Vagina (tissue), 2 donors: ENCODE data around the gene CLPTM1L. TPM values are rescaled to one million over a fixed set of nuclear protein-coding genes. Genes with fewer than 3 reads are reported as not detected.
"Not testable (repeated sequence)": the region's sequence is repeated elsewhere in the genome, so short reads cannot be mapped to it uniquely, and the experiment has no call there.

Experiments
- DNase-seq, 2 donors: peaks; one replicate each; pipeline ENCODE4 v3.0.0-alpha.2; 2017; ENCODE audit errors: extremely low spot score in 2 of 2
- H3K27ac ChIP-seq: fragments of 200-600 bp; sonication (generic); one replicate; pipeline ENCODE4 v1.5.1; 2019
- H3K27me3 ChIP-seq: fragments of 200-600 bp; sonication (generic); one replicate; pipeline ENCODE4 v1.5.1; 2019
- H3K36me3 ChIP-seq, 2 donors: fragments of 200-600 bp; sonication (generic); one replicate each; pipeline ENCODE4 v1.5.1; 2017 to 2019
- H3K4me1 ChIP-seq: fragments of 200-600 bp; sonication (generic); one replicate; pipeline ENCODE4 v1.5.1; 2019
- H3K4me3 ChIP-seq, 2 donors: fragments of 200-600 bp; sonication (generic); 1 replicate in 1 of 2; 2 replicates in 1 of 2; pipeline ENCODE4 v1.5.1; 2016 to 2019
- H3K9me3 ChIP-seq: fragments of 200-600 bp; sonication (generic); one replicate; pipeline ENCODE4 v1.5.1; 2019
- POLR2A ChIP-seq, 2 donors: fragments of 450-650 bp; IDR thresholded peaks; one replicate each; pipeline ENCODE4 v1.6.1; 2017; ENCODE audit warnings: antibody characterized with exemption in 2 of 2, mild to moderate bottlenecking in 2 of 2, moderate library complexity in 2 of 2
- POLR2AphosphoS5 ChIP-seq, 2 donors: sonication (generic); formaldehyde crosslinking; IDR thresholded peaks; one replicate each; pipeline ENCODE4 v1.9.0; 2017; ENCODE audit warnings: antibody characterized with exemption in 2 of 2, mild to moderate bottlenecking in 2 of 2, low read depth in 1 of 2; ENCODE audit not compliant: insufficient read depth in 1 of 2
- intact Hi-C: fragments of 100-400 bp; cut with DNase I; formaldehyde crosslinking; loops from one replicate; pipeline ENCODE4 v1.15.1; 2023
- total RNA-seq: library from RNA; depleted of rRNA; stranded (reverse); fragments of >200 nt; gene quantifications from one replicate; pipeline ENCODE4 v1.2.3, GENCODE V29; 2016
- TF ChIP-seq, protein P1 (sequence below), 3 experiments: fragments of 450-650 bp in 2 of 3; fragments of 200-600 bp in 1 of 3; sonication (generic) in 1 of 3; IDR thresholded peaks; one replicate each; pipeline ENCODE4 v1.5.1; 2017 to 2019; ENCODE audit warnings: antibody characterized with exemption in 3 of 3, mild to moderate bottlenecking in 2 of 3, moderate library complexity in 2 of 3

CLPTM1L gene
- total RNA-seq, 1 donor from 2014 or later: 40.0 TPM

GRCh38 chr5:1364211-1364610, 19.3 kb upstream of the CLPTM1L start:
- DNase-seq: no peak
- Histone ChIP-seq H3K9me3 (no peaks in the 10 kb centered on the region), H3K4me1 (no peaks in the 10 kb centered on the region), H3K36me3 (no peaks in the 10 kb centered on the region), H3K27me3 (no peaks in the 10 kb centered on the region), H3K27ac (no peak overlapping the region), H3K4me3 (no peak overlapping the region)
- intact Hi-C loops: no loop called here
- TF ChIP-seq POLR2AphosphoS5 (IDR thresholded peaks at IDR 0.05; ENCODE audit: insufficient read depth in 1 of 2, low read depth in 1 of 2): no peak
- TF ChIP-seq, protein P1, sequence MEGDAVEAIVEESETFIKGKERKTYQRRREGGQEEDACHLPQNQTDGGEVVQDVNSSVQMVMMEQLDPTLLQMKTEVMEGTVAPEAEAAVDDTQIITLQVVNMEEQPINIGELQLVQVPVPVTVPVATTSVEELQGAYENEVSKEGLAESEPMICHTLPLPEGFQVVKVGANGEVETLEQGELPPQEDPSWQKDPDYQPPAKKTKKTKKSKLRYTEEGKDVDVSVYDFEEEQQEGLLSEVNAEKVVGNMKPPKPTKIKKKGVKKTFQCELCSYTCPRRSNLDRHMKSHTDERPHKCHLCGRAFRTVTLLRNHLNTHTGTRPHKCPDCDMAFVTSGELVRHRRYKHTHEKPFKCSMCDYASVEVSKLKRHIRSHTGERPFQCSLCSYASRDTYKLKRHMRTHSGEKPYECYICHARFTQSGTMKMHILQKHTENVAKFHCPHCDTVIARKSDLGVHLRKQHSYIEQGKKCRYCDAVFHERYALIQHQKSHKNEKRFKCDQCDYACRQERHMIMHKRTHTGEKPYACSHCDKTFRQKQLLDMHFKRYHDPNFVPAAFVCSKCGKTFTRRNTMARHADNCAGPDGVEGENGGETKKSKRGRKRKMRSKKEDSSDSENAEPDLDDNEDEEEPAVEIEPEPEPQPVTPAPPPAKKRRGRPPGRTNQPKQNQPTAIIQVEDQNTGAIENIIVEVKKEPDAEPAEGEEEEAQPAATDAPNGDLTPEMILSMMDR (IDR thresholded peaks at IDR 0.05): no peak
- no peak for TF ChIP-seq POLR2A (IDR thresholded peaks at IDR 0.05)

DNA sequence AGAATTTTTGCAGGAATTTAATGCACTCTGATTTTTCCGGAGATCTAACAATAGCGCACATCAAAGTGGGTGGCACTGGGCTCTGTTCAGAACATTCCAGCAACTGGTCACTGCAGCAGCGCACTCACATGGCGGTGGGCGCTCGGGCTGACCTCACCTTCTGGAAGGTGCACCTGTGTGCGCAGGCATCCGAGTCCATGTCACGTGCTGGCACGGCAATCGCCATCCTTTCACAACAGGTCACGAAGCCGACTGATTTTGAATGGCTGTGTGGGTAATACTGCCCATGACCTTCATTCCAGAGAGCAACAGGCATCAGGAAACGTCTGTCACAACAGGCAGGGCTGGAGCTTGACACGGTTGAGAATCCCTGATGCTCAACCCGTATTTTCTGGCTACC, 18.7 kb upstream of the CLPTM1L start:
- Histone ChIP-seq H3K9me3 (no peaks in the 10 kb centered on the region), H3K36me3 (no peaks in the 10 kb centered on the region), H3K27ac (no peak overlapping the region), H3K27me3 (no peaks in the 10 kb centered on the region), H3K4me1 (no peaks in the 10 kb centered on the region), H3K4me3 (no peak overlapping the region)
- TF ChIP-seq POLR2A (IDR thresholded peaks at IDR 0.05): no peak
- TF ChIP-seq POLR2AphosphoS5 (IDR thresholded peaks at IDR 0.05; ENCODE audit: insufficient read depth in 1 of 2, low read depth in 1 of 2): no peak
- TF ChIP-seq, protein P1 (IDR thresholded peaks at IDR 0.05): no peak
- no peak for DNase-seq
- intact Hi-C loops: no loop called here

DNA sequence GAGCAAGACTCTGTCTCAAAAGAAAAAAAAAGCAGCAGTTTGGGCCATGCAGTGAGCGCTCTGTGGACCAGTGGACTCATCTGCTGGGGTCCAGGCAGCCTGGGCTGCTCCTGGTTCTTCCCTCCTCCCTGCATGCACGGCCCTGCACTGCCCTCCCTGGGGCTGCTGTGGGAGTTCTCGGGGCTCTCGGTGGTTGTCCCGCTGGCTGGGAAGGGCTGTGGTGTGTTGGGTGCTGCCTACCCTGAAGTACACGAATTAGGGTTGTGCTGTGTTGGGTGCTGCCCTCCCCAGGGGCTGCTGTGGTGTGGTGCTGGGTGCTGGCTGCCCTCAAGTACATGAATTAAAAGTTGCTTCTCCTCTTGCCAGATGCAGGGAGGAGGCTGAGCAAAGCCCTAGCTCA, 18.3 kb upstream of the CLPTM1L start:
- no peaks in the 10 kb centered on the region for H3K9me3 ChIP-seq
- H3K4me1 ChIP-seq: no peaks in the 10 kb centered on the region
- no peaks in the 10 kb centered on the region for H3K27me3 ChIP-seq
- intact Hi-C loops: no loop called here
- H3K4me3 ChIP-seq: no peak overlapping the region
- no peak for TF ChIP-seq POLR2A (IDR thresholded peaks at IDR 0.05)
- TF ChIP-seq POLR2AphosphoS5 (IDR thresholded peaks at IDR 0.05; ENCODE audit: insufficient read depth in 1 of 2, low read depth in 1 of 2): no peak
- TF ChIP-seq, protein P1 (IDR thresholded peaks at IDR 0.05): no peak
- no peaks in the 10 kb centered on the region for H3K36me3 ChIP-seq
- no peak overlapping the region for H3K27ac ChIP-seq
- no peak for DNase-seq

GRCh38 chr5:1362242-1363015, 17.5 kb upstream of the CLPTM1L start:
- TF ChIP-seq POLR2AphosphoS5 (IDR thresholded peaks at IDR 0.05; ENCODE audit: insufficient read depth in 1 of 2, low read depth in 1 of 2): no peak
- TF ChIP-seq POLR2A (IDR thresholded peaks at IDR 0.05): no peak
- TF ChIP-seq, protein P1 (IDR thresholded peaks at IDR 0.05): no peak
- DNase-seq: no peak
- H3K27me3 ChIP-seq: no peaks in the 10 kb centered on the region
- H3K27ac ChIP-seq: no peak overlapping the region
- no peaks in the 10 kb centered on the region for H3K9me3 ChIP-seq
- H3K36me3 ChIP-seq: no peaks in the 10 kb centered on the region
- no peak overlapping the region for H3K4me3 ChIP-seq
- intact Hi-C loops: no loop called here
- no peaks in the 10 kb centered on the region for H3K4me1 ChIP-seq

- TF ChIP-seq POLR2AphosphoS5 (IDR thresholded peaks at IDR 0.05; ENCODE audit: insufficient read depth in 1 of 2, low read depth in 1 of 2): no peak
- Histone ChIP-seq H3K27me3 (no peaks in the 10 kb centered on the region), H3K4me1 (no peaks in the 10 kb centered on the region), H3K9me3 (no peaks in the 10 kb centered on the region), H3K4me3 (no peak overlapping the region), H3K27ac (no peak overlapping the region), H3K36me3 (no peaks in the 10 kb centered on the region)
- intact Hi-C loops: no loop called here
- DNase-seq: no peak
These were observed 16.0 kb upstream of the CLPTM1L start for GRCh38 chr5:1360861-1361260.

- H3K27ac ChIP-seq, H3K27me3 ChIP-seq, H3K4me3 ChIP-seq, H3K36me3 ChIP-seq, H3K4me1 ChIP-seq, DNase-seq, H3K9me3 ChIP-seq, intact Hi-C loops: not testable (repeated sequence)
These were observed 15.5 kb upstream of the CLPTM1L start for GRCh38 chr5:1360367-1360766.
